ENCODE results near the gene GRIN3B. TPM values are rescaled to one million over a fixed set of nuclear protein-coding genes. Genes with fewer than 3 reads are reported as not detected.

Gene GRIN3B
- total and polyA plus RNA-seq, 2 donors from 2014 or later = 0.15 to 0.44 TPM

- Histone ChIP-seq H3K36me3 (ENCODE audit: control insufficient read depth in 2 of 3, insufficient read depth in 3 of 3, low read length in 3 of 3) (no peaks in the 10 kb centered on the region), H3K4me3 (ENCODE audit: low read length in 3 of 3) (no peak overlapping the region), H3K9ac (ENCODE audit: low read length in 3 of 3) (no peak overlapping the region), H3K27me3 (ENCODE audit: control insufficient read depth, insufficient read depth, low read length) (no peaks in the 10 kb centered on the region), H3K4me1 (ENCODE audit: control insufficient read depth in 2 of 3, insufficient read depth in 2 of 3, low read depth in 1 of 3, low read length in 3 of 3) (no peaks in the 10 kb centered on the region), H3K9me3 (ENCODE audit: control insufficient read depth in 2 of 3, insufficient read depth in 1 of 3, low read length in 3 of 3) (peaks cover 0 to 14% (median 3%) of the 10 kb centered on the region in 3 donors), H3K27ac (ENCODE audit: low read depth in 2 of 2, low read length in 2 of 2) (no peak overlapping the region)
- TF ChIP-seq CTCF (IDR thresholded peaks at IDR 0.05; ENCODE audit: borderline replicate concordance, extremely low read depth, insufficient read depth) = no peak
- no peak for FAIRE-seq
- intact Hi-C loops (cut with DNase I) = no loop called here
- no peak for DNase-seq
Observed at GRCh38 chr19:1052349-1052975, 52.2 kb downstream of the GRIN3B start.

DNA sequence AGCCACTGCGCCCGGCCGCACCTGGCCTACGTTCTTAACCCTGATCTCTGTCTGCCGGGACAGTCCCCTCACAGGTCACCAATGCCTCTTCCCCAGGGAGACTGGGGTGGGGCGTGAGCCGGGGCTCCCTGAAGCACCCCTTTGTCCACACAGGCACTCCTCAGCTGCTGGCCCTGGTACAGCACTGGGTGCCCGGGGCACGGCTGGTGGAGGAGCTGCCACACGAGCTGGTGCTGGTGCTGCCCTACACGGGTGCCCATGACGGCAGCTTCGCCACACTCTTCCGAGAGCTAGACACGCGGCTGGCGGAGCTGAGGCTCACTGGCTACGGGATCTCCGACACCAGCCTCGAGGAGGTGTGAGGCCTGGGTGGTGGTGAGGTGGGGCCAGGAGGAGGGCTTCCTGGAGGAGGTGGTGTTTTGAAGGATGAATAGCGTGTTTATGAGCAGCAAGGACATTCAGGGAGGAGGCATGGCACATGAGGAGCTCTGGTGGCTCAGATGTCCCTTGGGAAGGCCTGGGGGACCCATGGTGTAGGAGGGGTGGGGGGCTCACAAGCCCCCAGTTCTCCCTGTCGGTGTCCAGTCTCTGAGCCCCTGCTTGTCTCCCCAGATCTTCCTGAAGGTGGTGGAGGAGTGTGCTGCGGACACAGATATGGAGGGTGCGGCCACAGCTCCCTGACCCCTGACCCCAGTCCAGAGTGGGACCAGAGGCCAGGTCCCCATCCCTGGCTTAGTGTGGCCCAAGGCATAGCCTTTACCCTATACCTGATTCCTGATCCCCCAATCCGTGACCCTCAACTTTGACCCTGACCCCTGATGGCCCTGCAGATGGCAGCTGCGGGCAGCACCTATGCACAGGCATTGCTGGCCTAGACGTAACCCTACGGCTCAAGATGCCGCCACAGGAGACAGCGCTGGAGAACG, 53.2 kb downstream of the GRIN3B start:
- FAIRE-seq (no peak), DNase-seq (peak in 1 of 5 donors; percentile 37)
- no peak overlapping the region for H3K9ac ChIP-seq (ENCODE audit: low read length in 3 of 3)
- H3K4me3 ChIP-seq (ENCODE audit: low read length in 3 of 3) = no peak overlapping the region
- H3K9me3 ChIP-seq (ENCODE audit: control insufficient read depth in 2 of 3, insufficient read depth in 1 of 3, low read length in 3 of 3) = peaks cover 0 to 24% (median 7%) of the 10 kb centered on the region in 3 donors
- H3K36me3 ChIP-seq (ENCODE audit: control insufficient read depth in 2 of 3, insufficient read depth in 3 of 3, low read length in 3 of 3) = peaks cover 0 to 4% (median 0%) of the 10 kb centered on the region in 3 donors
- intact Hi-C loops (cut with DNase I) = no loop called here
- no peak overlapping the region for H3K27ac ChIP-seq (ENCODE audit: low read depth in 2 of 2, low read length in 2 of 2)
- no peaks in the 10 kb centered on the region for H3K27me3 ChIP-seq (ENCODE audit: control insufficient read depth, insufficient read depth, low read length)
- no peak for TF ChIP-seq CTCF (IDR thresholded peaks at IDR 0.05; ENCODE audit: borderline replicate concordance, extremely low read depth, insufficient read depth)
- H3K4me1 ChIP-seq (ENCODE audit: control insufficient read depth in 2 of 3, insufficient read depth in 2 of 3, low read depth in 1 of 3, low read length in 3 of 3) = no peaks in the 10 kb centered on the region

- H3K36me3 ChIP-seq (ENCODE audit: control insufficient read depth in 2 of 3, insufficient read depth in 3 of 3, low read length in 3 of 3) = peaks cover 0 to 8% (median 0%) of the 10 kb centered on the region in 3 donors
- no peaks in the 10 kb centered on the region for H3K4me1 ChIP-seq (ENCODE audit: control insufficient read depth in 2 of 3, insufficient read depth in 2 of 3, low read depth in 1 of 3, low read length in 3 of 3)
- DNase-seq = no peak
- no peaks in the 10 kb centered on the region for H3K27me3 ChIP-seq (ENCODE audit: control insufficient read depth, insufficient read depth, low read length)
- FAIRE-seq = no peak
- H3K9me3 ChIP-seq (ENCODE audit: control insufficient read depth in 2 of 3, insufficient read depth in 1 of 3, low read length in 3 of 3) = peaks cover 0 to 29% (median 7%) of the 10 kb centered on the region in 3 donors
- intact Hi-C loops (cut with DNase I) = no loop called here
- H3K27ac ChIP-seq (ENCODE audit: low read depth in 2 of 2, low read length in 2 of 2) = no peak overlapping the region
- H3K9ac ChIP-seq (ENCODE audit: low read length in 3 of 3) = no peak overlapping the region
- TF ChIP-seq CTCF (IDR thresholded peaks at IDR 0.05; ENCODE audit: borderline replicate concordance, extremely low read depth, insufficient read depth) = no peak
- no peak overlapping the region for H3K4me3 ChIP-seq (ENCODE audit: low read length in 3 of 3)
Observed at GRCh38 chr19:1054102-1055027, 54.1 kb downstream of the GRIN3B start.
